NCI-H128 (cell line): ENCODE results near the gene BRICD5.

Experiments used
- DNase-seq: peaks from one replicate; lab custom pipeline; 2025; ENCODE audit not compliant: unreplicated experiment; lab: John Stamatoyannopoulos, UW

The BRICD5 gene

DNA sequence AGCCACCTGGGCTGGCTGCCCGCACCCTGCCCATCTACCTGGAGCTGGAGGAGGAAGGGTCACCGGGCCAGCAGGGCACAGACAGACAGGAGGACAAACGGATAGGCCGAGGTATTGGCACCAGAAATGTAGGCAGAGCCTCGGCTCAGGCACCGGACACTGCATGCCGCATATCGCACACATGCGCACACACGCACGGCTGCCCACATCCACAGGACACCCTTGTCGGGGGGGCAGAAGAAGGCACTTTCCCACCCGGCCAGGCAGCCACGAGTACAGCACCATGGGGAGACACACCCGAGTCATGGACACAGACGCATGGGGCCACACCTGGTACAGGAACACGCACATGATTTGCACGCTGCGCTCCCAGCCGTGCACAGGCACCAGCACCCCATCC, 28.7 kb downstream of the BRICD5 start:
- no peak for DNase-seq

DNA sequence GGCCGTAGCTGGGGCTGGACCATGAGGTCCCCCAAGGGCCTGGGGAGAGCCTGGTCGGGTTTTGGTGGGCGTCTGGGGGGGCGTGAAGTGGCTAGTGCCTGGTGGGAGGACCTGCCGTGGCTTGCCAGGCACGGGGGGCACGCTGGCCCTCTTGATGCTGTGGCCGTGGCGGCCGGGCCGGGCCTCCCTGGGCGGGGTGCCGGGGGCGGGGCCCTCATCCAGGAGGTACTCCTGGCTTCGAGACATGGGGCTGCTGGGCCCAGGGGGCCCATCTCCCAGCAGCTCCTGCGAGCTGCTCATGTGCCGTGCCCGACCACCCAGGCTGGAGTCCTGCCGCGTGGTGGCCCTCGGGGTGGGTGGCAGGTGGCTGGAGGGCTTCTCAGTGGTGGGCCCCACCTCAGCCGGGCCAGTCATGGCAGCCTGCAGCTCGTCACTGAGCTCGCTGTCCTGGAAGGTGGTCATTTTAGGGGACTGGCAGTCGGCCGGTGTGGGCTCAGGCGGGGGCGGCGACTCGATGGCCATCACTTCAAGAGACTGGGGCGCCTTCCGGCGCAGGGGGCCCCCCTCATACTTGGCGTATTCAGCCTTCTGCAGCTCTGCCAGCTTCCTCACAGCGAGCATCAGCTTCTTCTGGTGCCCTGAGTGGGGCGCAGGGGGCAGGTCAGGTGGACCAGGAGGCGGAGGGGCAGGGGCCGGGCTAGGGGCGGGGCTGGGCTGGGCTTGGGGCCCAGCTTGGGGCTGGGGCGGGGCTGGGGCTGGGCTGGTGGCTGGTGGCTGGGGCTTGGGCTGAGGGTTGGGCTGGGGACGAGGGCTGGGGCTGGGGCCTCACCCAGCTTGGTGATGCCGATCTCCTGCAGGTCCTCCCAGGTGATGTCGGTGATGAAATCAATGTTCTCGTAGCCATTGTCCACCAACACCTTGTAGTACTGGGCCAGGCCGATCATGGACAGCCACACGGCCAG, 29.4 kb downstream of the BRICD5 start:
- no peak for DNase-seq

DNA sequence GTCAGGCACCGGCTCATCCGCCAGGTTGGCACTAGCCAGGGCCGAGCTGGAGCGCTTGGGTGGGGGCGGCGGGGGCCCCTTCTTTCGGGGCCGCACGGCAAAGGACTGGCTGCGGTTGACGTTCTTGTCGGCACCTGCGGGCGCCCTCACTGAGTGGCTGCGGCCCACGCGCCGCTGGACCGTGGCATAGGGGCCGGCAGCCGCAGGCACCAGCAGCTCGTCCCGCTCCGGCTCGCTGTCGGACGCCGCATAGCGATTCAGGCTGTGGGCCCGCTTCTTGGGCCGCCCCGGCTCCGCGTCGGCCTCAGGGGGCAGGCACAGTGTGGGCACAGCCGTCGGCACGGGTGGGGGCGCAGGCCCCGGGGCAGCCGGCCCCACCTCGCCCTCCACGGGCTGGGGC, 30.2 kb downstream of the BRICD5 start:
- DNase-seq: no peak

DNA sequence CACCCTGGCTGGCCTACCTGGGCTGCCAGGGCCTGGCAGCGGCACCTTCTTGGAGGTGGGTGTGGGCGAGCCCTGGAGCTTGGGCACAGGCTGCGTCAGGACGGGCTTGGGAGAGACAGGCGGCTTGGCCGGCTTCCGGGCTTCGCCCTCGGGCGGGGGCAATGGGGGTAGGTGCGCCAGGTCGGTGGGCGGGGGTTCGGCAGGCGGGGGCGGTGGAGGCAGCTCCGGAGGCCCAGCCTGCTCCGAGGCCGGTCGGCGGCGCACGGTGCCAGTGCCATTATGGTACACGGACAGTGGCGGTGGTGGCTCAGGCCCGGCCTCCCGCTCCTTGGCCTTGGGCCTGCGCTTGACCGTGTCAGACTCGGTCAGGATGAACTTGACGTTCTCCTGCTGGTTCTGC, 31.1 kb downstream of the BRICD5 start:
- no peak for DNase-seq

DNA sequence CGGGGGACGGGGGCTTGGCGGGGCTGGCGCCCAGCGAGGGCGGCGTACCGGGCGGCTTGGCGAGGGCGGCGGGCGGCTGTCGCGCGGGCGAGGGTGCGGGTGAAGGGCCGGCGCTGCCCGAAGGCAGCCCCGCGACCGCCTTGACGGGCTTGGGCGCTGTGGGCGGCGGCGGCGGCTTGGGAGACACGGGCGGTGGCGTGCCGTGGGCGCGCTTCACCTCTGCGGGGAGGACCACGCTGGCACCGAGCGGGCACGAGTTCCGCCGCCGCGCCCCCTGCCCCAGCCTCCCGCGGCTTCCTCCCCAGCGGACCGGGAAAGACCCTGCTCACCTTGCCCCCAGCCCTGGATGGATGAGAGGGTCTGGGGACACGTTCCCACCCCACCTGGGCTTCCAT, 31.6 kb downstream of the BRICD5 start:
- DNase-seq: no peak

DNA sequence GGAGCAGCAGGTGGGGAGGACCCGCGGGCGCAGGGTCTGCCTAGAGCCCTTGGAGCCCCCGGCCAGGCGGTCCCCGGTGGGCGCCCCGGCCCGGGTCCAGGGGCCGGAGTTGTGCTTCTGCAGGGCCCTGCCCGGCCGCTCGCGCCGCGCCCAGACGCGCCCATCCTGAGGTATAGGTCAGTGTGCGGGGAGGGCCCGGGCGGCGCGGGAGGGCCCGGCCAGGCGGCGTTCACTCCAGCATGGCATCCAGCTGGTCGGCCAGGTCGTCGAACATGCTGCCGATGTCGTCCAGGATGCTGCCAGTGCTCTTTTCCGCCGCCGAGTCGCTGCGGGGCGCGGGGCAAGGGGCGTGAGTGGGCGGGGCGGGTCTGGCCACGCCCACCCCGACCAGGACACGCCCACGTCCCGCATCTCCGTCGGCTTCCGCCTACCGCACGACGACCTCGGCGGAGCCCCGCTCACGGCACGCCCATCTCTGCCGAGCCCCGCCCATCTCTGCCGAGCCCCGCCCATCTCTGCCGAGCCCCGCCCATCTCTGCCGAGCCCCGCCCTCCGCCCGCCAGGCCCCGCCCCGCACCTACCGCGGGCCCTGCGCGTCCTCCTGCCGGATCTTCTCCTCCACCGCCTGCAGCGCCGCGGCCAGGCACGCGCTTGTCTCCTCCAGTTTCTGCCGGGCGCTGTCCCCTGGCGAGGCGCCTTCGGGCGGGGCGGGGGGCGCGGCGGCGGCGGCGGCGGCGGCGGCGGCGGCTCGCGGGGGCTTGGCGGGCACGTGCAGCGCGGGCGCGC, 32.1 kb downstream of the BRICD5 start:
- DNase-seq: no peak

DNA sequence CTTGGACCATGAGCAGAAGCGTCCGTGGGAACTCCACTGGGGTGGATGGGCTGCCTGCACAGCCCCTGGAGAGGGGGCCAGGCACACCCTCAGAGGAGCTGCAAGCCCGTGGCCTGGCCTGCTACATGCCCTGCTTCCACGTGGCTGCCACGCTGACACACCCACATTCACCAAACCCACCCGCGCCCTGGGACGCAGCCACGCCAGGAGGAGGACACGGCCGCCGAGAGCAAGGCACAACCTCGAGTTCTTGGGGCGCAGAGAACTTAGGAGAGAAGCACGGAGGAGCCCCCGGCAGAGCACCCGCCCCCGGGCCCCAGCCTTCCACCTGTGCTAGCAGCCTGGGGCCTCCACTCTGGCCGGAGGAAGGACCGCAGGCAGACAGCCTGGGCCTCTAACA, 33.1 kb downstream of the BRICD5 start:
- no peak for DNase-seq

DNA sequence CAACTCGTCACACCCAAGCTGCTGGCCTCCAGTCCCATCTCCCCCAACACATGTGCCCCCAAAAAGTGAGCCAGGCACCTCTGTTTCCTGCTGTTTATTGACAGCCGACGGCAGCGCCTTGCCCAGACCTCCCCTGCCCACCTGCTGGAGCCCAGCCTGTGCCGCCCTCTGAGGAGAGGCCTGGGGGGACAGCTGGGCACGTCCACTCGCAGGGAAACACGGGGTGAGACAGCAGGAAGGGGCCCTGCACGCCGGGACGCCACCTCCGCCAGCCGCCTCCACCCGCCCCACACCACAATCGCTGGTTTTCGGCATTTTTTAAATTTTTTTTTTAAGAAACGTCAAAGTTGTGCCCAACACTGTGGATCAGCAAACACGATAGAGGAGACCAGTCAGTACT, 33.6 kb downstream of the BRICD5 start:
- no peak for DNase-seq

DNA sequence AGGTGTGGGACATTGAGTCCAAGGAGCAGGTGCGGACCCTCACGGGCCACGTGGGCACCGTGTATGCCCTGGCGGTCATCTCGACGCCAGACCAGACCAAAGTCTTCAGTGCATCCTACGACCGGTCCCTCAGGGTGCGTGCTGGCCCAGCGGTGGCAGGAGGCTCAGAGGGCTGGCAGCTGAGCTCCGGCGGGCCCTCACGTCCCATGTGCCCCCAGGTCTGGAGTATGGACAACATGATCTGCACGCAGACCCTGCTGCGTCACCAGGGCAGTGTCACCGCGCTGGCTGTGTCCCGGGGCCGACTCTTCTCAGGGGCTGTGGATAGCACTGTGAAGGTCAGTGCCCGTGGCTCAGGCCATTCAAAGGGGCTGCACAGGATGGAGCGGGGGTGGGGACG, 34.6 kb downstream of the BRICD5 start:
- DNase-seq: no peak

DNA sequence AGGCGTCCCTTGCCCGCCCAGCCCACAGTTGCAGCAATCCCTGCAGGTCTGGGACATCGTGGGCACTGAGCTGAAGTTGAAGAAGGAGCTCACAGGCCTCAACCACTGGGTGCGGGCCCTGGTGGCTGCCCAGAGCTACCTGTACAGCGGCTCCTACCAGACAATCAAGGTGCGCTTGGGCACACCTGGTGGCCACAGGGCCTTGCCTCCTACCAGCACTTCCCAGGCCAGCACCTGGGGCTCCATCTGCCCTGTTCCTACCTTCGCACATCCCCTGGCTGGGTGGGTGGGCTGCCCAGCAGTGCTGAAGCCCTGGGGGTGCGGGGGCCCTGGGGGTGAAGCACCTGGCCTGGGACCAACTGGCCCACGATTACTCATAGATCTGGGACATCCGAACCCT, 35.2 kb downstream of the BRICD5 start:
- no peak for DNase-seq

DNA sequence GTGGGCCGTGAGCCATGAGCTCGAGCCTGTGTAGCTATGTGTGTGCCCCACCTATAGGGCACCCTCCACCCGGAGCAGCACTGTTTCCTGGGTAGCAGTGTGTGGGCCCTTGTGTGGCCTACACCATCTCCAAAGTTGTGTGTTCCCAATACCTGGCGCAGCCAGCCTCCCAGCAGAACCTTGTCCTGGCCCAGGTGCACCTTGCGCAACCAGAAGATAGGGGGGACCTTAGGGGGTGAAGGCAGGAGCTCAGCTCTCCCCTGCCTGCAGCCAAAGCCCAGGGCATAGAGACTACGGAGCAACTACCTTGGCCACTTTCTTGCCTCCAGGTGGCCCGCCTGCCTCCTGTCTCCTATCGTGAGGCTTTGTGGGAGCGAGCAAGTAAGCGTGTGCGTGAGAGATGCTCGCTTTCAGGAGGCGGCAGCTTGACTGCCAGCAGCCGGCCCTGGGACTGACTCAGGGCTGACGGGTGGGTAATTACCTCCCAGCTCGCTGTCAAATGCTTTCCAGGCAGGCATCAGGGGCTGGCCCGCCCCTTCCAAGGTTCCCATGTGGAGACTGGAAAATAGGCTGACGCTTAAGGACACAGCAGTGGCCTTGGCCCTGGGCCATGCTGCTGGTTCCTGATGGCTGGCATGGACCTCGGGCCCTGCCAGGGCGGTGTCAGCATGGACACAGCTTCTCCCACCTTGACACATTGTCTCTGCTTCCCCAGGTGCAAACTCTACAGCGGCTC, 36.1 kb downstream of the BRICD5 start:
- no peak for DNase-seq

DNA sequence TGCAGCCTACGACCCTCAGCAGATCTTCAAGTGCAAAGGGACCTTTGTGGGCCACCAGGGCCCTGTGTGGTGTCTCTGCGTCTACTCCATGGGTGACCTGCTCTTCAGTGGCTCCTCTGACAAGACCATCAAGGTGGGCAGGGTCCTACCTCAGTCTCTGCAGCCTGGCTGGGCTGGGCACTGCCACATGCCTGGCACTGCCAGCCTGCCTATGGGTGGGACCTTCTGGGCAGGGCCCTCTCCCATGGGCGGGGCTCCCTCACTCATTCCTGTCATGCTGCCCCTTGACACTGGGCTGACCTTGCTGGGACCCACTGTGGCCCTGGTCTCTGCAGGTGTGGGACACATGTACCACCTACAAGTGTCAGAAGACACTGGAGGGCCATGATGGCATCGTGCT, 36.7 kb downstream of the BRICD5 start:
- DNase-seq: no peak

DNA sequence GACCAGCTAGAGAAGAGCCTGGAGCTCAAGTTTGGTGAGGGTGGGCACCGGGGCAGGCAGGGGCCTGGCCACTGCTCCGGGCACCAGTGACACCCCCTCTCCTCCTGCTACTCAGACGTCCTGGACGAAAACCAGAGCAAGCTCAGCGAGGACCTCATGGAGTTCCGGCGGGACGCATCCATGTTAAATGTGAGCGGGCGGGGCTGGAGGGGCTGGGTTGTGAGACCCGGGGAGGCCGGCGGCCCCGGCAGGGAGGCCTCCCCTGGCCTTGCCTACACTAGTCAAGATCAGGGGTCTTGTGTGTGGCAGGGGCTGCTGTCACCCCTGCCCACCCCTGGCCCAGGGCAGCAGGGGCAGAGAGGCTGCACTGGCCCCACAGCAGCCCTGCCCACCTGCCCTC, 37.3 kb downstream of the BRICD5 start:
- no peak for DNase-seq

DNA sequence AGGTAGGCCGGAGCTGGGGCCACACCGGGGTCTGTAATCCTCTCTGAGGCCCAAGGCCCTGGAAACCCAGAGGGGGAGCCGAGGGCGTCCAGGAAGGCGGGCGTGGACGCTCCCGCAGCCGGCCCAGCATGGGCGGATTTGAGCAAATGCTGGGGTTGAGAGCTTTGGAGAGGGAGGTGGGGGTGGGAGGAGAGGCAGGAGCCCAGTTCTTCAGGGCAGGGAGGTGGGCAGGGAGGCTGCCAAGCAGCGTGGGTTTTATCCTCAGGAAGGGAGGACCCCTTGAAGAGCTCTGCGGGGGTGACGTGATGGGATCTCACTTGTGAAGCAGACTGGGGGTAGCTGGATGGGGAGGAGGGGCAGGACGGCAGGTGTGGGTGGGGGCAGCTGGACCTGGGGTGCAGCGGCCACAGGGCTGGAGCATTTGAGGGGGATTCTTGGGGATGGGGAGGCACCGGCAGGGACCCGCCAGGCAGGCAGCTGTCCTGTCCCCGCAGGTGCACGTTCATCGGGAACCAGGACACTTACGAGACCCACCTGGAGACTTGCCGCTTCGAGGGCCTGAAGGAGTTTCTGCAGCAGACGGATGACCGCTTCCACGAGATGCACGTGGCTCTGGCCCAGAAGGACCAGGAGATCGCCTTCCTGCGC, 37.9 kb downstream of the BRICD5 start:
- no peak for DNase-seq

DNA sequence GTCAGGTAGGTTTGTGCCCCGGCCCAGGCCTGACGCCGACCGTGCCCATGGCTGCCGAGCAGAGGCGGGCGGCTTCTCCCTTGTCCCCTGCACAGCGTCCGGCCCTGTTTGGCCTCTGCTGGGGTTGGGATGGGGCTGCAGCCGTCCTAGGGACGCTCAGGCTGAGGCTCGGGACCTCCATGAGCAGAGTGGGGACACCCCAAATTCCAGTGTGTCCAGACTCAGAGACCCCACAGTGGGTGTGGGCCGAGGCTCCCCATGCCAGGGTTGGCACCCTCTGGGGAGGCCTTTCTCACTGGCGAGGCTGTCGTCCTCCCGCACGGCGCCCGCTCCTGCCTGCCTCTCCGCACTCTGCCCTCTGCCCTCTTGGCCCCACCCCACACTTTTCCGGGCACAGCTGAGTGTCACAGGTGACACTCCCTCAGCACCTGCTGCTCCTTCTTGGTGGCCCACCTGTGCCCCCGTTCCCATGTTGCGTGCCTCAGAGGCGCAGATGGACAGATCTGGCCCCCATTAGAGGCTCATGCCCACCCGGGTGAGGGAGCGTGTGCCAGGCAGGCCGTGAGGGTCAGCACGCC, 39.0 kb downstream of the BRICD5 start:
- DNase-seq: no peak

DNA sequence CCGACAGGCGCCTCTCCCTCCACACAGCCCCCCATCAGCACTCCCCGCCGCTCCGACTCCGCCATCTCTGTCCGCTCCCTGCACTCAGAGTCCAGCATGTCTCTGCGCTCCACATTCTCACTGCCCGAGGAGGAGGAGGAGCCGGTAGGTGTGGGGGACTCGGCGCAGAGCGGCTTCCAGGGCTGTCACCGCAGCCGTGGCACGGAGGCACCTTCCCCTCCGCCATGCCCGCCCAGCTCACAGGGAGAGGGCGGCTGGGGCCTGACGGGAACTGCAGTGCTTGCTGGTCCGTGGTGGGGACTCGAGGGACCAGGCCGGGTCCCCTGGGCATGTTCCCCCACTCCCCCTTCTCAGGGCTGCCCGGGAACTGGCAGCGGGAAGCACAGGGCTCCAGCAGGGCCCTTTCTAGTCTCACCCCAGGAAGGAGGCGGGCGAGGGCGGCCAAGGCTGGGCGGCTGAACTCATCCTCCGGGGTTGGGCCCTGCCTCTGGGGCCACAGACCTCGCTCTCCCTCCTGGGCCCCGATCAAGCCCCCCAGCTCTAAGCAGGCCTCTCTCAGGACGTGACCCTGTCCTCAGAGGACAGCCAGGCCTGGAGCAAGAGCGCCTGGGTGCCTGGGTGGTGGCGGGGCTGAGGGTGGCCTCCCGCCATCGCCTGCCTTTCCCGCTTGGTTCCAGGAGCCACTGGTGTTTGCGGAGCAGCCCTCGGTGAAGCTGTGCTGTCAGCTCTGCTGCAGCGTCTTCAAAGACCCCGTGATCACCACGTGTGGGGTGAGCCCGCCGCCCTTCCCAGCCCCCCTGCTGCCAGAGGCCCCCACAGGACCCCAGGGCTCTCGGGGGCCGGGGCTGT, 39.9 kb downstream of the BRICD5 start:
- DNase-seq: no peak

DNA sequence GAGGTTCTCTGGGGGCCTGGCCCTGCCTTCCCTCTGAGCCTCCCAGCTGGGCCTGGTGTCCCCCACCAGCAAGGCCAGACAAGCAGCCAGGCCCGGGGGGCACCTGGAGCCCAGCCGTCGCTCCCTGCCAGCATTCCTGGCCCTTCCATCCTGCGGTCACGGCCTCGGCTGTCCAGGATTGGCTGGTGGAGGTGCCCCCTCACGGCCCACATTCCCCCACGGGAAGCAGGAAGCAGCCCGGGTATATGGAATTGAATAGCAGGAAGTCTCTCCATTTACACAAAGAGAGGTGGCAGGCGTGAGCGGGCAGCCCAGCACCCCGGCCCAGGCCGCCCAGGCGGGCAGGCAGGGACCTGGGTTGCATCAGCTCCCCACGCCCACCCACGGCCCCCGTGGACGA, 40.6 kb downstream of the BRICD5 start:
- no peak for DNase-seq

DNA sequence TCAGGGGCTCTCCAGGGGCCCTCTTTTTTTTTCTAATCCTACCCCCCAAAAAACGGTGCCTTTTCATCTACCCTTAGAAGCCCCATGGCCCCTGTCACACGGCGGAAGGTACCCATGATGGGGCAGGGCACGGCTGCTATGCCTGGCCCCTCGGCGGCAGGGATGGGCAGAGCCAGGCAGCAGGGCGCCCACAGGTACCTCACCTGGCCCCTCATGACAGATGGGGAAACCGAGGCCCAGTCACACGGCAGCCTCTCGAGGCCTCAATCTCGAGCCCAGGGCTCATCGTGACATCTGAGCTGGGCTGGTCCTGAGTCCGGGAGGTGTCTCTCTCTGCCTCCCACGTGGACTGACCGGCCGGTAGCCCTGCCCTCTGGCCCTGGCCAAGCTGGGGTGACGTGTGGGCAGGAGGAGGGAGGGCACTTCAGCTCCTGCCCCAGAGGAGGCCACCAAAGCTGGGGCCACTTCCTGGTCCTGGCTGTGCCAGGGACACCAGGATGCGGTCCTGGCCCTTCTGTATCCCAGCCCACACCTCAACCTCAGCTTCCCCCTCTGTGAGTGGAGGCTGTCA, 43.5 kb downstream of the BRICD5 start:
- no peak for DNase-seq

DNA sequence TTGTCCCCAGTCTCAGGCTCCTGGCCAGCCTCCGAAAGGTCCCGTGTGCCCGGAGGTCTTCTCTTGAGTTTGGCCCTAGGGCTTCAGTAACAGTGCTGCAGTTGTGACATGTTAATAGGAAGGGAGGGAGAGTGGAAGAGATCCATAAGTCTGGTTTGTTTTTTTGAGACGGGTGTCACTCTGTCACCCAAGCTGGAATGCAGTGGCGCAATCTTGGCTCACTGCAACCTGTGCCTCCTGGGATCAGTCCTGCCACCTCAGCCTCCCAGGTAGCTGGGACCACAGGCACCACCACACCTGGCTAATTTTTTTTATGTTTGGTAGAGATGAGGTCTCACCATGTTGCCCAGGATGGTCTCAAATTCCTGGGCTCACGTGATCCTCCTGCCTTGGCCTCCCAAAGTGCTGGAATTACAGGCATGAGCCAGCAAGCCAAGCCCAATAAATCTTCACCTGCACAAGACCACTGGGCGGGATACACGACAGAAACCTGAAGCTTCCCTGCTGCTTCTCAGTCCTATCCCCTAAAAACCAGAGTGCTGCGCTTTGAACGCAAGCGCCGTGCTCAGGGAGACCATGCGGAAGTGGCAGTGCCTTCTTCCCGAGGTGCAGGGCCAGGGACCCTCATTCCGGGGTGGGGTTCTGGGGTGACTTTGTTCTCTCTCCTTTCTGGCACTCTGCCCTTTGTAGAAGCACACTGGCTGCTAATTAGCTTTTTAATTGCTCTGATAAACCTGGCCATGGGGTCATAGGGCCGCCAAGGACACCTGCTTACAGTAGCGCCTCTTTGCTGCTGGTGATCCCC, 44.2 kb downstream of the BRICD5 start:
- no peak for DNase-seq
